Breast epithelium (tissue), 3 donors: ENCODE measurements around the gene C6orf163.

Experiments used
- POLR2A ChIP-seq: fragments of 450-650 bp; IDR thresholded peaks from one replicate; pipeline ENCODE4 v1.6.1; 2016; ENCODE audit warnings: antibody characterized with exemption, mild to moderate bottlenecking, moderate library complexity
- POLR2AphosphoS5 ChIP-seq, 3 donors: sonication (generic); formaldehyde crosslinking; IDR thresholded peaks; one replicate each; pipeline ENCODE4 v1.6.1; 2017; ENCODE audit warnings: antibody characterized with exemption in 3 of 3
- TF ChIP-seq, protein P1 (sequence below), 3 donors: fragments of 450-650 bp; IDR thresholded peaks; one replicate each; pipeline ENCODE4 v1.5.1; 2016 to 2017; ENCODE audit warnings: antibody characterized with exemption in 3 of 3, mild to moderate bottlenecking in 3 of 3, moderate library complexity in 3 of 3

GRCh38 chr6:87350516-87350915, 5.9 kb downstream of the C6orf163 start:
- TF ChIP-seq, protein P1, sequence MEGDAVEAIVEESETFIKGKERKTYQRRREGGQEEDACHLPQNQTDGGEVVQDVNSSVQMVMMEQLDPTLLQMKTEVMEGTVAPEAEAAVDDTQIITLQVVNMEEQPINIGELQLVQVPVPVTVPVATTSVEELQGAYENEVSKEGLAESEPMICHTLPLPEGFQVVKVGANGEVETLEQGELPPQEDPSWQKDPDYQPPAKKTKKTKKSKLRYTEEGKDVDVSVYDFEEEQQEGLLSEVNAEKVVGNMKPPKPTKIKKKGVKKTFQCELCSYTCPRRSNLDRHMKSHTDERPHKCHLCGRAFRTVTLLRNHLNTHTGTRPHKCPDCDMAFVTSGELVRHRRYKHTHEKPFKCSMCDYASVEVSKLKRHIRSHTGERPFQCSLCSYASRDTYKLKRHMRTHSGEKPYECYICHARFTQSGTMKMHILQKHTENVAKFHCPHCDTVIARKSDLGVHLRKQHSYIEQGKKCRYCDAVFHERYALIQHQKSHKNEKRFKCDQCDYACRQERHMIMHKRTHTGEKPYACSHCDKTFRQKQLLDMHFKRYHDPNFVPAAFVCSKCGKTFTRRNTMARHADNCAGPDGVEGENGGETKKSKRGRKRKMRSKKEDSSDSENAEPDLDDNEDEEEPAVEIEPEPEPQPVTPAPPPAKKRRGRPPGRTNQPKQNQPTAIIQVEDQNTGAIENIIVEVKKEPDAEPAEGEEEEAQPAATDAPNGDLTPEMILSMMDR (IDR thresholded peaks at IDR 0.05): no peak
- TF ChIP-seq POLR2A: no peak
- TF ChIP-seq POLR2AphosphoS5 (IDR thresholded peaks at IDR 0.05): no peak
